AG04450 (cell line): ENCODE results near the gene TLR5. TPM values are rescaled to one million over a fixed set of nuclear protein-coding genes. Genes with fewer than 3 reads are reported as not detected.
A peak's percentile ranks its signal among the peaks of the same experiment; 100 is the strongest.

ENCODE experiments used
- CTCF ChIA-PET: fragments of 300-600, 350-600 bp; formaldehyde crosslinking; extraction: SDS; loops from one replicate; lab custom pipeline; 2022; ENCODE audit warnings: antibody characterized with exemption, inconsistent platforms; lab: Charles Lee
- POLR2A ChIA-PET: fragments of 350-600 bp; formaldehyde crosslinking; extraction: SDS; loops from one replicate; lab custom pipeline; 2021; ENCODE audit warnings: antibody characterized with exemption, inconsistent platforms; lab: Yijun Ruan, JAX
- DNase-seq: peaks from one replicate; pipeline ENCODE4 v3.0.0-alpha.2; 2011; ENCODE audit warnings: low read depth, low spot score
- H3K27ac ChIP-seq: one replicate; pipeline ENCODE4 v1.5.1; 2012; ENCODE audit warnings: low read depth, low read length, control low read depth
- H3K27me3 ChIP-seq: one replicate; pipeline ENCODE4 v1.6.0; 2012; ENCODE audit warnings: low read length; ENCODE audit not compliant: control insufficient read depth, insufficient read depth
- H3K4me3 ChIP-seq: 2 replicates; pipeline ENCODE4 v1.5.1; 2011; ENCODE audit warnings: mild to moderate bottlenecking, low read depth, low read length, control low read depth
- H3K9me3 ChIP-seq: 2 replicates; pipeline ENCODE4 v1.5.1; 2012; ENCODE audit warnings: low read length; ENCODE audit not compliant: control insufficient read depth, insufficient read depth
- polyA plus RNA-seq: library from polyadenylated mRNA; depleted of rRNA; stranded (reverse); fragments of >200 nt; gene quantifications from 2 replicates; pipeline ENCODE4 v1.2.3, GENCODE V29; 2011
- TF ChIP-seq, protein P1 (sequence below): IDR thresholded peaks from 2 replicates; pipeline ENCODE4 v1.5.1; 2011; ENCODE audit warnings: low read depth, low read length, control low read depth, inconsistent platforms

Gene TLR5
- polyA plus RNA-seq, 1 experiment: 0.07 TPM

DNA sequence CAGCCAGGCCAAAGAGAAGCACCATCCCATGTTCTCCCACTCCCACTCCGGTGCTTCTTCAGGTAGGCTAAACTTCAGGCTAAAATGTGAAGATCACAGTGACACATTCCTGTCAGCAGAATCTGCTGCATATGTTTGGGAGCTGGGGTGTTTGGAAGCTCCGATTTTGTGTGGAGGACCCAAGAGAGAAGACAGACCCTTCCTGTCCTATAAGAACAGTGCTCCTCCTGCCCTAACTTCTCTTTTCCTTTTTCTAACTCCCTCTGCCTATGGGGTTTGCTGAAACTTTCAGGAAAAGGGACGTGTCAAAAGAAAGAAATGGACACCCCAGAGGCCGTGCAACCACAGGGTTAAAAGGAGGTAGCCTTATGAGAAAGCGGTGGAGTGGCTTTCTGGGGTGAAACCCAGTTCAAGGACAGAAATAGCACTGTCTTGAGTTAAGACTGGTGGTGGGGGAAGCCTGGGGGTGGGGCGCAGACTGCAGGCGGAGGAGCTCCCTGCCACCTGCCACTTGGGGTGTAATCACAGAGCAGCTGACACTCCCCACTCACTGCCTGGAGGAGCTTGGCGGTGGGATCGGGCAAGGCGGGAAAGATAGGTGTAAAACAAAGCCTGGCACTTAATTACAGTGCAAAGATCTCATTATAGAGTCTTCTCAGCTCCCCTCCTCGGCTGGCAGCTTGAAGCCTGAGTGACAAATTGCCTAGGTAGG, 645 bp upstream of the TLR5 start:
- H3K27ac ChIP-seq: no peak overlapping the region
- no peaks in the 10 kb centered on the region; the same call in 1 of the 2 replicates for H3K9me3 ChIP-seq
- TF ChIP-seq, protein P1, sequence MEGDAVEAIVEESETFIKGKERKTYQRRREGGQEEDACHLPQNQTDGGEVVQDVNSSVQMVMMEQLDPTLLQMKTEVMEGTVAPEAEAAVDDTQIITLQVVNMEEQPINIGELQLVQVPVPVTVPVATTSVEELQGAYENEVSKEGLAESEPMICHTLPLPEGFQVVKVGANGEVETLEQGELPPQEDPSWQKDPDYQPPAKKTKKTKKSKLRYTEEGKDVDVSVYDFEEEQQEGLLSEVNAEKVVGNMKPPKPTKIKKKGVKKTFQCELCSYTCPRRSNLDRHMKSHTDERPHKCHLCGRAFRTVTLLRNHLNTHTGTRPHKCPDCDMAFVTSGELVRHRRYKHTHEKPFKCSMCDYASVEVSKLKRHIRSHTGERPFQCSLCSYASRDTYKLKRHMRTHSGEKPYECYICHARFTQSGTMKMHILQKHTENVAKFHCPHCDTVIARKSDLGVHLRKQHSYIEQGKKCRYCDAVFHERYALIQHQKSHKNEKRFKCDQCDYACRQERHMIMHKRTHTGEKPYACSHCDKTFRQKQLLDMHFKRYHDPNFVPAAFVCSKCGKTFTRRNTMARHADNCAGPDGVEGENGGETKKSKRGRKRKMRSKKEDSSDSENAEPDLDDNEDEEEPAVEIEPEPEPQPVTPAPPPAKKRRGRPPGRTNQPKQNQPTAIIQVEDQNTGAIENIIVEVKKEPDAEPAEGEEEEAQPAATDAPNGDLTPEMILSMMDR: no peak
- CTCF ChIA-PET: interaction anchor here (0.5 to 4.5 kb wide), 4 partner anchors 10 to 552 kb away, joined by 3 to 41 read pairs (median 14); no protein-coding TSS in a partner anchor
- peak overlapping the region; percentile 64 for H3K4me3 ChIP-seq
- POLR2A ChIA-PET: interaction anchor here (0.7 kb wide), 1 partner anchor 1523 kb away, joined by 4 read pairs; no protein-coding TSS in a partner anchor
- DNase-seq: no peak
- H3K27me3 ChIP-seq: peaks cover 18% of the 10 kb centered on the region

DNA sequence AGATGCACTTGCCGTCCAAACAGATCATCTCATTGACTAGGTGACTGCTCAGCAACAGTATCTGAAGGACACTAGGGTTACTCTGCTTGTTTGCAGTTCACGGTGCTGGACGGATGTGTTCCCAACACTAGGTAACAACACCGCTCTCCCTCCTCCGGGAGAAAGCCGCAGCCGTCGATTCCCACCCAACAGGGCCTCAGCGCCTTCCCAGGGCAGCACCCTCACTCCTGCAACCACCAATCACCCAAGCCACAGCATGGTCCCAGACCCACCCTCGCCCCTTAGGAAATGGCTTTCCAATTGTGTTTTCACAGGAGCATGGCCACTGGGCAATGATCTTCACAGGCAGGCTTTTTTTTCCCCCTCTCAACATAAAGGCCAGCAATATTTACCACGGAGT, 779 bp downstream of the TLR5 start:
- DNase-seq: no peak
- Histone ChIP-seq H3K27me3 (peaks cover 14% of the 10 kb centered on the region), H3K9me3 (no peaks in the 10 kb centered on the region; the same call in 1 of the 2 replicates), H3K4me3 (no peak overlapping the region), H3K27ac (no peak overlapping the region)
- ChIA-PET CTCF (interaction anchor here (0.5 to 4.5 kb wide), 5 partner anchors 9 to 557 kb away, joined by 3 to 41 read pairs (median 3); no protein-coding TSS in a partner anchor), POLR2A (no interaction called here)
- TF ChIP-seq, protein P1: no peak

DNA sequence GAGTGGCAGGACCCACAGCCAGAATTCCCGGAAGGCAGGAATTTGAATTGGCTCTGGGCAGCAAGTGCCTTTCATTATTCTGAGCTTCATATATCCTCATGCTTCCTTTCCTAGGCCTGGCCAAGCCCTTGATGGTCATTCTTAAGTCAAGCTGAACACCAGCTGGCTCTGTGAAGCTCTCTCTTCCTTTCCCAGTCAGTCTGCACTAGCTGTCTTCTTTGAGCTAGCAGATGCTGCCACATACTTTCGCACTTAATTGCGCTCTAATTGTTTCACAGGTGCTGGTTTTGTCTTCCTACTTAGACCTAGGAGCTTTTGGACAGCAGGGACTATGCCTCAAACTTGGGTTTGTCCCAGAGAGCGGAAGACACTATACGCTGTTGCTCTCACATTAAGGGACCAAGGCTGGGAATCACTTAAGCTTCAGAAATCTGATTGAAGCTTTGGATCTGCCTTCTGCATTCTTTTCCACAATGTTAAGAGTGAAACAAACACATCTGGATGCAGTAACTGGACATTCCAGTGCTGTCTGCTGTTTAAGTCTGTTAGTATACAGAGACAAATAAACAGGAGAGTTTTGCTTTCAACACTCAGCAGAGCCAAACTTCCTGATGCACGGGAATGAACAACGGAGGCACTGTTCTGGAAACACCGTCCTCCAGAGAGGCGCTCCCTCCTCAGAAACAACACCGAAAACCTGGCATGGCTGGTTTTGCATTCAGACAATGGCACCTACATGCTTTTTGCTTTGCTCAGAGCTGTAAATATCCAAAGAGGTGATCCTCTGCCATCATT, 2.2 kb downstream of the TLR5 start:
- TF ChIP-seq, protein P1: no peak
- POLR2A ChIA-PET: no interaction called here
- CTCF ChIA-PET: interaction anchor here (0.7 to 4.5 kb wide), 5 partner anchors 7 to 543 kb away, joined by 3 to 41 read pairs (median 11); no protein-coding TSS in a partner anchor
- Histone ChIP-seq H3K9me3 (no peaks in the 10 kb centered on the region; the same call in 1 of the 2 replicates), H3K27ac (no peak overlapping the region), H3K27me3 (peaks cover 13% of the 10 kb centered on the region), H3K4me3 (no peak overlapping the region)
- DNase-seq: no peak

DNA sequence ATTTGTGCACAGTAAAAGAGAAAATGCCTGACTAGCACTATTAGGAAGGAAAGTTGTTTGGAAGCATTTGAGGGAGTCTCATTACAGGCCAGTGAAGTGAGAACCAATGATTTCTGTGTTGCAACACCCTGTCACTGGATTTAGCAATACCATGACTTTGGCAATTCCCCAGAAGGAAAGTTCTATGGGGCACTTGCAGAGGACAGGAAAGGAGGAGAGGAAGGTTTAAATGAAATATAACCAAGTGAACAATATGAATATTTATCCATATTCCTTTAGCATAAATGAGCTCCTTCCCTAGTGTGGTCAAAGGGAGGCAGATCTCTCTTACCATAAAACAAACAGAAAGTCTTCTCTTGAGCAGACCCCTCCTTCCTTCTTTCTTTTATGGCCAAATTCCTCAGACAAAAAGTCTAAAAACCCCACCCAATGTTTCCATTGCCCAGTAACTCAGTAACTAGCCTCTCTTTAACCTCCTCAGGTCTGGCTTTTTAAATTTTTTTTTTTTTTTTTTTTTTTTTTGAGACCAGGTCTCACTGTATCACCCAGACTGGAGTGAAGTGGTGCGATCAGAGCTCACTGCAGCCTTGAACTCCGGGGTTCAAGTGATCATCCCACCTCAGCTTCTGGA, 5.5 kb downstream of the TLR5 start:
- TF ChIP-seq, protein P1: no peak

More for the DNA sequence above, 5.5 kb downstream of the TLR5 start:
- no peak overlapping the region for H3K27ac ChIP-seq
- H3K27me3 ChIP-seq: peaks cover 12% of the 10 kb centered on the region
- no peaks in the 10 kb centered on the region for H3K9me3 ChIP-seq
- ChIA-PET POLR2A (no interaction called here), CTCF (interaction anchor here (1.0 to 7.5 kb wide), 4 partner anchors 9 to 546 kb away, joined by 3 to 144 read pairs (median 6); no protein-coding TSS in a partner anchor)
- no peak for DNase-seq
- no peak overlapping the region for H3K4me3 ChIP-seq
